GM19238 (cell line): Measurements from ENCODE around the gene NTN5.
A peak's percentile ranks its signal among the peaks of the same experiment; 100 is the strongest.
"Not testable (repeated sequence)": the region's sequence is repeated elsewhere in the genome, so short reads cannot be mapped to it uniquely, and the experiment has no call there.

ENCODE experiments used
- DNase-seq: peaks from one replicate; pipeline ENCODE4 v3.0.0; 2011; ENCODE audit warnings: low spot score; ENCODE audit not compliant: insufficient read length

NTN5 gene, protein sequence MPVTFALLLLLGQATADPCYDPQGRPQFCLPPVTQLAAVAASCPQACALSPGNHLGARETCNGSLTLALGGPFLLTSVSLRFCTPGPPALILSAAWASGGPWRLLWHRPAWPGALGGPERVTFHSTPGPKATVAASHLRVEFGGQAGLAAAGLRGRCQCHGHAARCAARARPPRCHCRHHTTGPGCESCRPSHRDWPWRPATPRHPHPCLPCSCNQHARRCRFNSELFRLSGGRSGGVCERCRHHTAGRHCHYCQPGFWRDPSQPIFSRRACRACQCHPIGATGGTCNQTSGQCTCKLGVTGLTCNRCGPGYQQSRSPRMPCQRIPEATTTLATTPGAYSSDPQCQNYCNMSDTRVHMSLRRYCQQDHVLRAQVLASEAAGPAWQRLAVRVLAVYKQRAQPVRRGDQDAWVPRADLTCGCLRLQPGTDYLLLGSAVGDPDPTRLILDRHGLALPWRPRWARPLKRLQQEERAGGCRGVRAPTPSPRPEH

DNA sequence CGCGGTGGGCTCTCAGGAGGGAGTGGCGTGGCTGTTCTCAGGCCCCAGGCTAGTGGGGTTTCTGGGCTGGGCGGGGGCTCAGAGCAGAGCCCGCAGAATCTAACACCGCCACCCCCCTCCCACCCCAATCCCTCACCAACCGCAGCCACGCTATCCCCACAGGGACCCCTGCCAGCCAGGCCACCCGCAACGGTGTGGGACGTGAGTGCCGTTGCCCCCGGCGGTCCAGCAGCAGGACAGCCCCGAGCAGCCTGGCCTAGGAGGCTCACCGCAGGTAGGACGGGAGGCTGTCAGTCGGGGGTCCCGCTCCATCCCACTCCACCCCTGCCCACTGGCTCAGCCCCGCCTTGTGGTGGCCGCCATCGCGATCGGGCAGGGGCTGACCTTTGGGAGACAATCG, at the start of gene NTN5:
NTN5 (minus strand) TSS at position 24 of the 400 bp plus-strand sequence. CDS start 2,031 bp downstream, outside the sequence.
- no peak for DNase-seq

DNA sequence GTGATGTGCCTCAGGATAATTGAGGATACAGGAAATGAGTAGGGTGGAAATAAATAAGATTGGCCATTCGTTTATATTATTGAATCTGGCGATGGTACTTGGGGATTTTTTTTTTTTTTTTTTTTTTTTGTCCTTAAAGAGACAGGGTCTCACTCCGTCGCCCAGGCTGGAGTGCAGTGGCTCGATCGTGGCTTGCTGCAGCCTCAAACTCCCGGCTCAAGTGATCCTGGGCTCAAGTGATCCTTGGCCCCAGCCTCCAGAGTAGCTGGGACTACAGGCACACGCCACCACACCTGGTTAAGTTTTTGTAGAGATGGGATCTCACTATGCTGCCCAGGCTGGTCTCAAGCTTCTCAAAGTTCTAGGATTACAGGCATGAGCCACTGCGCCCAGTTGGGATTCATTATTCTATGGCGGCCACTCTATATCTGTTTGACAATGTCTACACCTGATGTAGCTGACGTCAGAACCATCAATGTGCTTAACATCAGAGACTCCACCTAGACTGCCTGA, 49.4 kb upstream of the NTN5 start:
- no peak for DNase-seq

DNA sequence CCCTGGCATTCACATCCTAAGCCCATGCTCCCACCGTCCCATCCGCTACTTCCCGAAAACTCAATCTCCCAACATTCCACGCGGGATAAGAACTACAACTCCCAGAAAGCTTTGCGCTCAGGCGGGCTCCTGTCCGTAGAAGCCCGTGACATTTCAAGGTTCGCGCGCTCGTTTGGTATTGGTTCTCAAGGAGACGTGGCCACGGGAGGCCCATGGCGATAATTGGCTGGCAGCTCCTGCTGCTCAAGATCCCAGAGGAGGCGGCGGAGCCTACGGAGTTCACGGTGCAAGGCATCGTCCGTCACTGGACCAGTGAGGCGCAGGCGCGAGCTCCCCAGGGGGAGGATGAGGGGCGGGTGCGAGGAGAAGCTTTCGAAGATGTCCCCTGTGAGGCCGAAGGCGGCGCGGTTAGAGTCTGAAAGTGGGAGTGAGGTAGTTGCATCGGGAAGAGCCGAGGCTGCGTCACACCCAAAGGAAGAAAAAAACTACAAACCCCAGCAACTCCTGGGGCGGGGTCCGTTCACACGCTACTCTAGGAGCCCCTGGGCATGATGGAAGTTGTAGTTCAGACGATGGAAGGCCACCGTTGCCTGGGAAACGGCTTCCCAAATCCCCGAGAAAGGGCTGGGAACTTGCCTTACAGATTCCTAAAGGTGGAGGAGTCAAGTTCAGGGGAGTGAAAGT, 47.9 kb upstream of the NTN5 start:
- DNase-seq = peak; percentile 95

DNA sequence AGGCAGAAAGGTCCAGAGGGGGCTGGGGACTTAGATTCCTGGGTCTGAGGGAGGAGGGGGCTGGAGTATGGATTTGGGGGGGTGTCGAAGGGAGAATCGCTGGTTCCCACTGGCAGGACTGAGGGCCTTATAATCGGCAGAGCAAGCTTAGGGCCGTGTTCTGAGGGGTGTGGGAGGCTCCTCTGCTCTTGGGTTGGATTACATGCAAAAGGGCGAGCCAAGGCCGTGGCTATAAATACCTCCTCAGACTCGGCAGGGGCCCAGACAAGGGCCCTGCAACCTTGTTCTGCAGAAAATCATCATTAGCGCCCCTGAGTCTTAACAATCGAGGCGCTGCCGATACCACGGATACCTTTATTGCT, 47.4 kb upstream of the NTN5 start:
- DNase-seq = no peak

DNA sequence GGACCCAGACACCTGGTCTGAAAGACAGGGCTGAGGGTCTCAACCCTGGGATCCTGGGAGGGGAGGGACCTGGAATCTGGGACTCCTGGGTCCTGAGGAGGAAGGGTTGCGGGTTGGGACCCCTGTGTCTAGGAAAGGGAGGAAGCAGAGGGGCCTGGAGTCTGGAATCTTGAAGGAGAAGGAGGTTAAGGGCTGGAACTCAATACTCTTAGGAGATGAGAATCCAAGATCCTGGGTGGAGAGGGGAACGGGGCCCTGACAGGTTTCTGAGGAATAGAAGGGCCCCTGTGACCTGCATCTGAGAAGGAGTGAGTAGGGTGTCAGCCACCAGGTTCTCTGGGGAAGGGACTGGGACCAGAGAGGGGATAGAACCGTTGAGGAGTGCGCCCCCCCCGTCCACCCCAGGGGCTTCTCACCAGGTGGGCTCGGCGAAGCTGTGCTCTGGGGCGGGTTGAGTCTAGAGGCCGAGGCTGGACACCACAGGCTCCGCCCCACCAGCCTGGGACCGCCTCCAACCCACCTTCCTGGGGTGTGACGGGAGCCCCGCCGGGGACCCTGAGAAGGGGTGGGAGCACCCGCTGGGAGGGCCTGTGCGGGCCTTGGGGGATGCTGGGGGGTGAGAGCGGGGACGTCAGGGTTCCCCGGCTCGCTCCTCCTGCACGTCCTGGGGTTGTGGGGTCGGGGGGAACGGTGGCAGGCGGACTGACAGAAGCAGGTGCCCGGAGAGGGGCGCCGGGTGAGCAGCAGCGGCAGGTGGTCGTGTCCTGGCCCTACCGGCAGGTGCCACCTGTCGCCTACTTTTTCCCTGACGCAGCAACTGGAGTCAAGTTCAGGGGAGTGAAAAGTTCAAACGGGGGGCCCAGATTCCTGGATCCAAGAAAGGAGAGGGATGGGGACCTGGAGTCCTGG, 46.7 kb upstream of the NTN5 start, which contains the start of gene MAMSTR:
MAMSTR (minus strand) TSS at position 463 of the 909 bp plus-strand sequence. CDS start 694 bp downstream, outside the sequence.
- no peak for DNase-seq

DNA sequence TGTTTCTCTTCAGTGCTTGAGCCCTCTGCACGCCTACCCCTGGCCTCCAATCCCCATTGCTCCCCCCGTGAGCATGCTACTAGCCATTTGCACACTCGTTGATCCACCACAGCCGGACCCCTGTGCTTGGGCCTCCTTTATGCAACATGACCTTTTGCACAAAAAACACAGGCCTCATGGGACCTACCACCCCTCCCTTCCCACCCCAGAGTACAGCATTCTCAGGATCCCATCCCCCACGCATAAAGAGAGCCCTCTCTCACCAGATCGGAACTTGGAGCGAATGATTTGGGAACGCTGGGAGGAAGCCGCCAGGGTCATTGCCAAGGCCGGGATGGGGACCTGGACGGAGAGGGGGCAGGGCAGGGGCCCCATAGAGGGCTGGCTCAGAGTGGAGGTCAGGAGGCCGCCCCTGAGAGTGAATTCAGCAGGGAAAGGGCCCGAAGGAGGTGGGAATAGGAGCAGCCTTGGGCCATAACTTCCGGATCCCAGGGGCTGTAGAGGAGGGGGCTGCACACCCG, 46.0 kb upstream of the NTN5 start:
- no peak for DNase-seq

DNA sequence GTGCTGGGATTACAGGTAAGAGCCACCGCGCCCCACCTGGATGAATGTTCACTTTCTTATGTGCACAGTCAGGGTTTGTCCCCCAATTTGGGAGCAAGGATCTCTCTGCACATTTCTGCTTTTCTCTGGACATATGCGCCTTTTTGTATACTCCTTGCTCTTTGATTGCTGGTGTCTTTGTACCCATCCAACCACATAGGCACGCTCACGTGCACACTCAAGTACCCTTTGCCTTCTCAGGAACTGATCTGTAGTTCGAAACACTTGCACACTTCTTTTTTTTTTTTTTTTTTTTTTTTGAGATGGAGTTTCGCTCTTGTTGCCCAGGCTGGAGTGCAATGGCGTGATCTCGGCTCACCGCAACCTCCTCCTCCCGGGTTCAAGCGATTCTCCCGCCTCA, 45.3 kb upstream of the NTN5 start:
- DNase-seq = not testable (repeated sequence)

DNA sequence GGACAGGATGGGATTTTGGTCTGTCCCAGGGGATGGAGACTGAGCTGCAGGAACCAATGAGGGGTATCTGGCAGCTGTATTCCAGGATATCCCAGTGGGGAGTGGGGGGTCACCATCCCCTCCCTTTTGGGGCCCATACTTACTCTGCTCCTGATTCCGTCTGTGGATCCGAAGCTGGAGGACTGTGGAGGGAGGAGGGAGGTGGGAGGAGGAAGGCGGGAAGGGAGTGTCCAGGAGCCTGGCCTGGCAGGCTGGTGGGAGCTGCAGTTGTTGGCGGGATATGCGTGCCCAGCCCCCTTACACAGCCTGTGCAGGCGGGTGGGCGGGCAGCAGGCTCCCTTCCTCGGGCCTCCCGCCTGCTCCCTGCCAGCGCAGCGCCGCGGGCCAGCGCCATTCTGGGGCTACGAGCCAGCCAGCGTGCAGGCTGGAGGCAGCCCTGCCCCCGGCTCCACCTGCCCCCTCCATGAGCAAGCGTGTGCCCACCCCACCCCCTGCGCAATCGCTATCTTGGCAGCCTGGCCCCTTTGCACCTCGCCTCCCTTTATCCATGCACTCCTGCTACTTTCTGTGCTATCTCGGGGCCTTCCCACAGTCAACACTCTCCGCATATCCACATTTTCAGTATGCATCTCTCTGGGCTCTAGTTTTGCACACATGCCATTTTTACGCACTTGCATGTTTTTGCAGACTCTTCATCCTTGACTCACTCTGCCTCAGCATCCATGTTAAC, 43.9 kb upstream of the NTN5 start:
- no peak for DNase-seq

DNA sequence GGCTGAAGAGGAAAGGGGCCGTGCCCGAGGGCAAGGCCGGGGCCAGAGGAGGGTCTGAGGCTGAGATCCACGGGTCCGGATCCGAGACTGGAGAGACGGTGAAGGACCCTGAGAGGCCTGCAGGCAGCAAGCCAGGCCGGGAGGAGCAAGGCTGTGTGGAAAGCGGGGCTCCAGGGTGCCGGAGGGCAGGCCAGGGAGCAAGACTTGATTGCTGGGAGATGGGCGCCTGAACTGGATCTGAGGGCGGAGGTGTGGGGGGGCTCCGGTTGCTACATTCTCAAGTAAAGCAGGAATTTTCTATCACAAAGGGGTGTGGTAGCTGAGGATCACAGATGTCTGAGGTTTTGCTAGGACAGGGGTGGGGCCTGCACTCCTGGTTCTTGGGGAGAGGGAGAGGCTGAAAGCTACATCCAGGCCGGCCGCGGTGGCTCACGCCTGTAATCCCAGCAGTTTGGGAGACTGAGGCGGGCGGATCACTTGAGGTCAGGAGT, 42.9 kb upstream of the NTN5 start:
- no peak for DNase-seq

DNA sequence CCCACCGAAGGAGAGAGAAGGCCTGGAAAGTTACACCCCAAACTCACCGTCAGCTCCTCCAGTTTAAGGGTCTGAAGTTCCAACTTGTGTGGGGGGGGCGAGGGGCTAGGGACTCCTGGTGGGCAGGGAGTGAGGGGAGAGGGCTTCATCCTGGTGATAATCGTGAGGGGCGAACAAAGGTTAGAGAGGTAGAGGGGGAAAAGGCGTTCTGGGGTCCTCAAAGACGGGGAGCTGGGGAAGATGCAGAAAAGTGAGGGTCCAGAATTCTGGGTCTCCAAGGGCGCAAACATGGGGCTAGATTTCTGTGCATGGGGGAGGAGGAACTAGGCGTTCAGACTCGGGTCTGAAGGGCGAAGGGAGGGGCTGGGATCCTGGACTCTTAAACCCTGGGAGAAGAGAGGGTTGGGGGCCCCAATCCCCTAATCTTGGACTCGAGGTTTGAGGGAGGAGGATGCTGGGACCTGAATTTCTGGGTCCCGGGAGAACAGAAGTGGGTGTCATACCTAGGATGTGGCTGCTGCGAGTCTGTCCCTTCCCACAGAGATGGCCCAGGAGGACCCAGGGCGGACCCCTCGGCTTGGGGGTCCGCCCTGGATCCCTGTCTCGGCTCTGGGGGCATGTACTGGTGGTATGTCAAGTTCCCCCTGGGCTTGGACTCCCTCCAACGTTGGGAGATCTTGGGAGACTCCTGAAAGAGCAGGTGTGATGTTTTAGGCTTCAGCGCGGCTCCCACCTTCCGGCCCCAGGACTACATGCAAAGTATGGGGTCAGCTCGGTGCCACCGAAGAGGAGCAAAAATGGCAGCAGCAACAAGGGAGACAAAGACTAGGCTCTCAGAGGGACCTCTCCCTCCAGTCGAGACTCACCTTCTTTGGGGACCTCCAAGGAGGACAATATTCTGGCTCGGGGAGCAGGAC, 42.2 kb upstream of the NTN5 start:
- no peak for DNase-seq

DNA sequence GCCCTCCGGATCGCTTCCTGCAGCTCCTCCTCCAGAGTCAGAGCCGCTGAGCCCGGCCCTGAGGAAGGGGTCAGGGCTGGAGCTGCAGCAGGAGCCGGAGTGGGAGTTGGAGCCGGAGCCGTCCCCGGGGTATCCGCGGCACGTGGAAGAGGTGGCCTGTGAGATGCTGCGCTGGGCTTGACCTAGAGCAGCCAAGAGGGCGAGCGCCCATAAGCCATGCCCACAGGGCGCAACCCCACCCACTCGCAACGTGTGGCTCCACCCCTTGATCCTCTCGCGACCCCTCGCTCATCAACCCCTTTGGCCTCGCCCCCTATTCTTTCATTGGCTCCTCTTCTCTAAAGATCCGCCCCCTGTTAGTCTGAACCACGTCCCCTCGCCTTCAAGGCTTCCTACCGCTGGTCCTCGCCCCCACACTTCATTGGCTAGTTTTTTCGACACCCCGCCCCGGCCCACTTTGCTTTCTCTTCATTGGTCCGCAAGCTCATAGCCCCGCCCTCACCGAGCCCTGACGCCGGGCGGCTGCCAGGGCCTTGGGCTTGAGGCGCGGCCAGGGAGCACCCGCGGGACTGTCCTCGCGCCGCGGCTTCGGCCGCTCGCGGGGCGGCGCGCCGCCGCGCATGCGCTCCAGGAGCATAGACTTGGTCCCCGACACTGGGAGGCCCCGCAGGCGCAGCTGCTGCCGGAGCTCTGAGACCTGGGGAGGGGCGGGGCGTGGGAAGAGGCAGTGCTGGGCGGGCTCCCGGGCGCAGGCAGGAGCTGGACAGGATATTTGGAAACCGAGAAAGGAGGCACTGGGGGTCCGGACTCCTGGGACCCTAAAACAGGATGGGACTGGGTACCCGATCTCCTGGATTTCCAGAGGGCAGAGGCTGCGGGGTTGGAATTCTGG, 41.3 kb upstream of the NTN5 start:
- peak; percentile 99 for DNase-seq

DNA sequence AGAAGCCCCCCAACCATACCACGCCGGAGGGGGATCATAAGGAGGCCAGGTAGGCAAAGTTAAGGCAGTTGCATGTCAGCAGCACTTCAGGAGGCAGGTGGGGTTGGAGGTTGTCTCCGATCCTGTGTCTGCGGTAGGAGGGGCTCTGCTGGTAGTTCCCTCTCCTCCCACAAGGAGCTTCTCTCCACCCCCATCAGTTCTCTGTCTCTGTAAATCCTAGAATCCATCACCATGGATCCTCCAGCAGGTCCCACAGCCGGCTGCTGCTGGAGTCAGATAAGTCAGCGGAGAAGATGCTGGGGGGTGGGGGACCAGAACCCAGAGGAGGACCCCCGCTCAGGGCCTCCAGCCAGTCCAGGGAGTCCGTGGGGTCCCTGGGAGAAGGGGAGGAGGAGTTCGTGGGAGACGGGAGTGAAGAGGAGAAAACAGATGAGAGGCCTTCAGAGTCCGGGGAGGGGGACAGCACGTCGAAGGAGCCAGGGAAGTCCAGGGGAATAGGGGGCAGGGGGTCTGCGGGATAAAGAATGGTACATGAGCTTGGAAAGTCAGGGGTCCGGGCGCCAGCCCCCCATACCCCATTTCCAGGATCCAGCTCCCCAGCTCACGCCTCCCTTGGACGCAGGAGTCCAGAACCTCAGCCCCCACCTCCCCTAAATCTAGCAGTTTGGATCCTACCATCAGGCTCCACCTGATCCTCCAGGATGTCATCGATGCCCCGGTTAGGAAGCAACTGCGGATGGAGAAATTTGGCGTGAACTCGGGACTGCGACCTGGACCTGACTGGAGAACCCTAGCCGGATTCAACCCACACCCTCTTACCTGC, 40.4 kb upstream of the NTN5 start:
- DNase-seq = no peak

DNA sequence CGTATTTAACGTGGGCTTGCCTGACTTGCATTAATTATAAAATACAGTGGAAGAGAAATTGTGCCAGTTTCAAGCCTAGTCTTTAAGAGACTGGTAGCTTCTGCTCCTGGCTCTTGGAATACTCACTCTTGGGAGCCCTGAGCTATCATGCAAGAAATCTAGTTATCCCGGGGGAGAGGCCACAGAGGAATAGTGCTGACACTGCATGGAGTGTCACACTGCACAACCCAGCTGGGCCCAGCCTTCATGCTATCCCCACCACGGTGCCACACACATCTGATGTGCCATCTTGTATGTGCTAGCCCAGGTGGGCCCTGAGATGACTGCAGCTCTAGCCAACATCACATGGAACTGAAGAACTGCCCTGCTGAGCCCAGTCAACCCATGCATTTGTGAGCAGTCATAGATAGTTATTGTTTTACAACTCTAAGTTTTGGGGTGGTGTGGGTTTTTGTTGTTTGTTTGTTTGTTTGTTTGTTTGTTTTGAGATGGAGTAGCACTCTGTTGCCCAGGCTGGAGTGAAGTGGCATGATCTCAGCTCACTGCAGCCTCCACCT, 38.4 kb upstream of the NTN5 start:
- DNase-seq = no peak

DNA sequence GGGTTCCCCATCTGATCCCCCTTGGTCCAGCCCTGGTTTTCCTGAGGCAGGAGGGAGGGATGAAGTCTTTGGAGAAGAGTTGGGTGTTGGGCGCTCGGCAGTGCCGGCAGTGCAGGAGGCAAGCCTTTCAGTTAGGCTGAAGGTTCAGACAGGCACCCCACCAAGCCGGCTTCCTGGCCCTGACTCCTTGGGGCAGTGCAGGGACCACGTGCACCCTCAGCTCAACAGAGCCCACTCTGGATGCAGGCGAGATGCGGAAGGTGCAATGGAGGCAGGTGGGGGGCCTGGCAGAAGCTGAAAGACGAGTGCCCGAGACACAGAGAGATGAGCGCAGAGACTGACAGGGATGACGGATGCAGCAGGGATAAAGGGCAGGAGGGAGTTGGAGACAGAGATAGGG, 35.7 kb upstream of the NTN5 start:
- no peak for DNase-seq

DNA sequence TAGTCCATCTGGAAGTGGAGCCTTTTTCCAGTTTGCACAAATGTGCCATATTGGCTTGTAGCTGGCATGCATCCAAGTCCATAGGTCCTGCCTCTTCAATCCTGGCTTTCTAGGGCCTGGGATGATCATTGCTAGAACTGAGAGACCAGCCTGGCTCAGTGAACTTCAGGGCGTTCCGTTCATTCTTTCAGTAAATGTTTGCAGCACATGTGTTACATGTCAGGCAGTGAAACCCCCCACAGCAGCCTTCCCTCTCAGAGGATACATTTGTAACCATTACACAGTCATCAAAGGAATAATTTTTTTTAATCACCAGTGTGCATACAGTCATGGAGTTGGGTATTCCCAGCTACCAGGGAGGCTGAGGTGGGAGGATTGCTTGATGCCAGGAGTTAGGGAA, 32.6 kb upstream of the NTN5 start:
- DNase-seq = no peak

DNA sequence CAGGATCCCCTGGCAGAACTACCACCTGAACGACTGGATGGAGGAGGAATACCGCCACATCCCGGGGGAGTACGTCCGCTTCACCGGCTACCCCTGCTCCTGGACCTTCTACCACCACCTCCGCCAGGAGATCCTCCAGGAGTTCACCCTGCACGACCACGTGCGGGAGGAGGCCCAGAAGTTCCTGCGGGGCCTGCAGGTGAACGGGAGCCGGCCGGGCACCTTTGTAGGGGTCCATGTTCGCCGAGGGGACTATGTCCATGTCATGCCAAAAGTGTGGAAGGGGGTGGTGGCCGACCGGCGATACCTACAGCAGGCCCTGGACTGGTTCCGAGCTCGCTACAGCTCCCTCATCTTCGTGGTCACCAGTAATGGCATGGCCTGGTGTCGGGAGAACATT, 30.5 kb upstream of the NTN5 start:
- DNase-seq = no peak

DNA sequence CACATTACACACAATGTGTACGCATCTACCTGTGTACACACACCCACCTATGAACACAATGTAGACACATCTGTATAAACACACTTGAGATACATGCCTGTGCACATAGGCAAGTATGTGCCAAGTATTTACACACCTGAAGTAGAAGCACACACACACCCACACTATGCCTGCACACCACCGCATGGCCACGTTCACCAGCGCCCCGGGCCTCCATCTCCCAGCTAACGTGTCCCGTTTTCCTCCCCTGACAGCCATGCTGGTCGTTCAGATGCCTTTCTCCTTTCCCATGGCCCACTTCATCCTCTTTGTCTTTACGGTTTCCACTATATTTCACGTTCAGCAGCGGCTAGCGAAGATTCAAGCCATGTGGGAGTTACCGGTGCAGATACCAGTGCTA, 29.9 kb upstream of the NTN5 start:
- DNase-seq = no peak
